DMS 273 (cell line): ENCODE data around the gene TNFRSF14.

Source experiments
- DNase-seq: peaks from one replicate; lab custom pipeline; 2025; ENCODE audit not compliant: unreplicated experiment; lab: John Stamatoyannopoulos, UW

The TNFRSF14 gene

DNA sequence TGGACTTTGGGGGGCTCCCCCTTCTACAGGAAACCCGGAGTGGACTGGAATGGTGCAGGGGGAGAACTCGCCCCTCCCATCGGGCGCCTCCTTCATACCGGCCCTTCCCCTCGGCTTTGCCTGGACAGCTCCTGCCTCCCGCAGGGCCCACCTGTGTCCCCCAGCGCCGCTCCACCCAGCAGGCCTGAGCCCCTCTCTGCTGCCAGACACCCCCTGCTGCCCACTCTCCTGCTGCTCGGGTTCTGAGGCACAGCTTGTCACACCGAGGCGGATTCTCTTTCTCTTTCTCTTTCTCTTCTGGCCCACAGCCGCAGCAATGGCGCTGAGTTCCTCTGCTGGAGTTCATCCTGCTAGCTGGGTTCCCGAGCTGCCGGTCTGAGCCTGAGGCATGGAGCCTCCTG is at the start of gene TNFRSF14:
TSS of gene TNFRSF14 (plus strand) at position 95 of the 401 bp plus-strand sequence. CDS start at position 389, 294 bp downstream.
- DNase-seq, result peak; percentile 59

DNA sequence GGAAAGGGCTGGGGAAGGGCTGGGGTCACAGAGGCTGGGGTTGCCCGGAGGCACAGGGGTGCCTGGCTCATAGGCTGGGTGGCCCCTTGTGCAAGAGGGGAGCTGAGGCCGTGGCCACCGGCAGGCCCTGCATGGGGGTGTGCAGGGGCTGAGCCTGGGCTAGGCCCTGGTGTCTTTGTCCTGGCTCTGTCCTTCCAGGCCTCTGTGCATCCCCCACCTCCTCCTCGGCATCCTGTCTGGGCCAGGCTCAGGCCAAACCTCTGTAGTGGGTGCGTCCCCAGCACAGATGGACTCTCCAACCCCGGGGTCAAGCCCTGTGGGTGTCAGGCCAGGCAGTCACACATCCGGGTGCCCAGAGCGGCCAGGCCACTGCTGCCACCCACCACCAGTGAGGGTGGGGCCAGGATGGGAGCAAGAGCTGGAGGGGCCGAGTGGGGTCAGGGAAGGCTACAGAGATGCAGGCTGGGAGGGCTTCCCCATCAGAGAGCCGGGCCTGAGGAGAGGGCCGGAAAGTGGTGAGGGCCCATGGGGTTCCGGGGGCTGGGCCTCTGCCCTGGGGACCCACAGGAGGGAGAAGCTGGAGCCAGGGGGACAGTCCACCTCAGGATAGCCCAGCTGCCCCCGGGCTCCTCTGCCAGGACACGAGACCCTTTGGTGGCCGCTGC is 49.1 kb upstream of the TNFRSF14 start:
- DNase-seq, result no peak

DNA sequence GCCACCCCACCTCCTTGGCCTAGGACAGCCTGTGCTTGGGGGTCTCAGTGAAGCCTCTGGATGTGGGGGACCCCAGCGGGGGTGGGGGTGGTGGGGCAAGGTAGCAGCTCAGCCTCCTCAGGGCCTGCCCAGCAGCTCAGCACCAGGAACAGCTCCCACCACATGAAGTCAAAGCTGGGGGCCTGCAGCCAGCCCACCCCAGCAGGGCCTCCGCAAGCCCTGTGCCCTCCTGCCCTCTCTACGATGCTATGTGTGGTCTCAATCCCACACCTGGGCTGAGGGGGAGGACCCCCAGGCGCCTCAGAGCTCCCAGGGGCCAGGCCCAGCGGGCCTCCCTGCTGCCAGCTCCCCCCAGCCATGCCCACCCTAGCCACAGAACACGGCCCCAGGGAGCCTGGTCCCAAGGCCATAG is 48.4 kb upstream of the TNFRSF14 start:
- no peak for DNase-seq

DNA sequence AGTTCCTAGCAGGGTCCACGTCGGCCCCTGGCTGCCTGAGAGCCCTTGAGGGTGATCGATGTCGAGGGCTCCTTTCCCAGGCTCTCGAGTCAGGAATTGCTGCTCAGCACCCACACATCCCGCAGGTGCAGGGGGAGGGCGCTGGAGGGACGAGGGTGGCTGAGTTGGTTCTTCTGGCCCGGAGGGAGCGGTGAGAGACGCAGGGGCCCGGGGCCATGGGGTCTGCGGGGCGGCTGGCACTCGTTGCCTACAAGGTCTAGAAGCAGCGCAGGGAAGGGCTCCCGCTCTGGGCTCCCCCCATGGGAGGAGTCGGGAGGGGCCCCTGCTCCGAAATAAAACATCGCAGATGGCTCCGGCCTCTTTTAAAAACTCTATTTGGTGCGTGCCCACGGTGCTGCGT is 48.0 kb upstream of the TNFRSF14 start:
- DNase-seq, result no peak

DNA sequence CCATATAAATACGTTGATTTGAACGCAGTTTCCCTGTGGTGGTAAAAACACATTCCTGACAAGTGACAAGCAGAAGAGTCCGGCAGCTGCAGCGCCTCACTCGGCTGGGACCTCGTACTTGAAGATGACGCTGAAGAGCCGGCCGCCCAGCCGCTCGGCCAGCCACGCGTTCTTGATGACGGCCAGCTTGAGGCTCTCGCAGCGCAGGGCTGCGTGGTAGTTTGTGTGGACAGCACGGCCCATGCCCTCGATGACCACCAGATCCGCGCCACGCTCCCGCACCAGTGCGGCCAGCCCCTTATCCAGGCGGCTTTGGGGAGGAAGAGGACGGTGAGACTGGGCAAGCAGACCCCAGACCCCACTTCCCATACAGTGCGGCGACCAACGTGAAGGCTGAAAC is 47.4 kb upstream of the TNFRSF14 start:
- no peak for DNase-seq

DNA sequence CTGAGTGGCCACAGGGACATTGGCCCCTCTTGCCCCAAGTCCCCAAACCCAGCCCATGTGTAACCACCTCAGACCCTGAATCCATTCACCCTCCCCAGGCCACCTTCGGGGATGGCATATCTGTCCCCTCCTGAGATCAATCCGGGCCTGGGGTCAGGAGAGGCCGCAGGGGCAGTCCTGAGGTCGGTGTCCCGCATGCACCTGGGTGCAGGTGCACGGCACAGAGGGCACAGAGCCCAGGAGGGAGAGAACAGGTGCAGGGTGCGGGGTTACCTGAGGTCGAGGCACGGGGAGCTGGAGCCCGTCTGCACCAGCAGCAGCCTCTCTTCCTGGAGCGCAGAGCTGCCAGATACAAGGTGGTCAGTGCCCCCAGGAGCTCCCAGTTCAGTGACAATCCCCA is 46.6 kb upstream of the TNFRSF14 start:
- no peak for DNase-seq

DNA sequence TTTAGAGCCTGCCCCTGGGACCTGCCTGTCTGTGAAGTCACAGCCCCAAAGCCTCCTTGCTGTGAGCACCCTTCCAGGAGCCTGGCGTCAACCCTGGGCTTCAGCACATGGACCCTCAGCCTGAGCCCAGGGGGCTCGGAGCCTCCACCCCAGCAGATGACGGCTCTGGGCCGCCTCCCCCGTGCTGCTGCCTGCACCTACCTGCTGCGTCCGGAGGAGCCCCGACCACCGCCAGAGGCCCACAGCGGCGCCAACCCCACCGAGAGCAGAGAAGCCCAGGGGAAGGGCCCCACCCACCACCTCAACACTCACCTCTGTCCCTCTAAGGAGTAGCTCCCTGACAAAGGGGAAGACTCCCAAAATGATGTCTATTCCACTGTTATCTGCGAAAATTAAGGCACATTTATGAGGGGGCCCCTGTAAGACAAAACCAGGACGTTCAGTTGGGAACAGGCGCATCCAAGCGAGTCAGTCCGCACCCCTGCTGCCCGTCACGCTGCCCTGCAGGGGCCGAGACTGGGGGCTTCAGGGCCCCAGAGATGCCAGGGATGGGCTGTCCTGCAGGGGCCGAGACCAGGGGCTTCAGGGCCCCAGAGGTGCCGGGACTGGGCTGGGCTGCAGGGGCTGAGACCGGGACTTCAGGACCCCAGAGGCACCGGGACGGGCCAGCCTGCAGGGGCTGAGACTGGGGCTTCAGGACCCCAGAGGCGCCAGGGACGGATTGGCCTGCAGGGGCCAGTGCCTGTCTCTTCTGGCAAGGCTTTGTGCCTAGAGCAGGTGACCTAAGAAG is 45.6 kb upstream of the TNFRSF14 start:
- no peak for DNase-seq

DNA sequence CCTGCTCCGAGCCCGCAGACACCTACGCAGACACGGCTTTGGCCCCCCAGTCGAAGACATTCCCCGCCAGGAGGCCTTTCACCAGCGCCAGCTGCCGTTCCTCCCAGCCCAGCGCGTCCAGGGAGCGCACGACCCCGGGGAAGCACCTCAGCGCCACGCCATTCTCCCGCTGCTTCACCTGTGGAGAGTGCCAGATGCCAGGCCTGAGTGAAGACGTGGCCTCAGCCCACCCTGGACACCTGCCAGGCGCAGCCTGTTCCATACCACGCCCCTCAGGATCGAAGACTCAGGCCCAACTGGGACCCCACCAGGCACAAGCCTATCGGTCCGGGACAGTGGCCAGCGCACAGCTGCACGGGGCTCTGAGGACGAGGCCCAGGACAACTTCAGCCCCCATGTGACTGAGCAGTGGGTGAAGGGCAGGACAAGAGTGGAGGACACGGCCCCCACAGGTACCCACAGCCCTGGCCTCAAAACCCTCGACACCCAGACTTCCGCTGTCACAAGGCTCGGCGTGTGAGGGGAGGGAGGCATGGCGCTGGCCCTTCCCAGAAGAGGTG is 43.2 kb upstream of the TNFRSF14 start:
- DNase-seq, result no peak

DNA sequence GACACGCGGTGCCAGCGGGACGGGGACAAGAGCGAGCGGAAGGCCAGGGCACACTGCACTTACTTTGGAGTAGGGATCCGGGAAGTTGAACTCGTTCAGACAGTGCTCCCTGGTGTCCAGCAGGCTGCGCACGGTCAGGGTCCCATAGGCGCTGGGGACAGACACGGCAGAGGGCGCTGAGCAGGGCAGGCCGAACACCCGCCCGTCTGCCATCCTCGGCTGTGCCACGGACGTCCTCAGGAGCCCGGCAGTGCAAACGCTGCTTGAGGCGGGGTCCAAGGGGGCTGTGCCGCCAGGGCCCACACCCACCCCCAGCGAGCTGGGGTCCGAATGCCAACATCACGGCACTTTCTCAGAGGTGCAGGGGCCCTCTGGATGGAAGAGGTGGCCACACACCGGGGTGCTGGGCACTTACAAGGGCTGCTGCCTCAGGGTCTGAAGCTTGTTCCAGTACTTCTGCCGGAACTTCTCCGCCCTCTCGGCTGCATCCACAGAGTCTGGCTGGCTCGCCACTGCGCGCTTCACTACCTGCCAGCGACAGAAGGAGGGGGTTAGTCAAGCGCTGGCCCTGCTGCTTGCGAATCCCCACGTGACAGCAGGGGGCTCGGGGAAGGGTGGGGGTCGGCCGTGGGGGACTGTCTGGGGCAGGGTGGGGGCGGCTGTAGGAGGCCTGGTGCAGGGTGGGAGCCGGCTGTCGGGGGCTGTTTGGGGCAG is 42.1 kb upstream of the TNFRSF14 start:
- DNase-seq, result no peak

DNA sequence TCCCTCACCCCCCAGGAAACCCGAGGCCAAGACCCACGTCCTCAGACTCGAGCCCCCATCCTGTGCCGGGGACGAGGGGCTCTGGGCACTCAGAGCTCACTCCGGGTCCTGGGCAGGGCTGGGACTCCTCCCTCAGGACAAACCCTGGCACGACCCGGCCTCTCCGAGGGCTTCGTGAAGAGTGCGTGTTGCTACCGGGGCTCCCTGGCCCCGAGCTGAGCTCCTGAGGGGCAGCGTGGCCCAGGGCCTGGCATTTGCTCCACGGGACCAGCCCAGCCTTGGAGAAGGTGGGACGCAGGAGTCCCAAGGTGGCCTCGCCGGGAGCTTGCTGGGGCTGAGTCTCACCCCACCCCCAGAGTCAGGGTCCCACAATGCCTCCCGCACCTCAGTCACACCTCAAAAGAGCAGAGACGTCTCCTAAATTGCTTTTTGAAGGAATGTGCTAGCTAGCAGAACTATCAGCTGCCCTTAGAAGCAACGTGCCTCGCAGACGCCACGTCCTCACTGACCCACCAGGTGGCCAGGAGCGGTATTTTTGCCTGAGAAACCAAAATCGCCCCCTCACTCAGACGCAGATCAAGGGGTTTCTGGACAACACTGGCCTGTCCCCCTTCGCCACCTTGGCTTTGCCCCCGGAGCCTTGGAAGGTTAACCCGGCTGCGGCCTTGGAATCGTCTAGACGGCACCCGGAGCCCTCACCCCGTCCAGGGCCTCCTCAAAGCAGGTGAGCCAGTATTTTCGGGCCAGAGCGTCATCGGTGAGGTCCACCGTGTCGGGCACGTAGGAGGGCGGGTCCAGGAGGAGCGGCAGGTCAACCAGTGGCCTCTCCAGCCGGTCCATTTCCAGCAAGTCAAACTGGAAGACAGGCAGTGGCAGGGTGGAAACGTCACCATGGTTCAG is 41.1 kb upstream of the TNFRSF14 start:
- DNase-seq, result no peak

DNA sequence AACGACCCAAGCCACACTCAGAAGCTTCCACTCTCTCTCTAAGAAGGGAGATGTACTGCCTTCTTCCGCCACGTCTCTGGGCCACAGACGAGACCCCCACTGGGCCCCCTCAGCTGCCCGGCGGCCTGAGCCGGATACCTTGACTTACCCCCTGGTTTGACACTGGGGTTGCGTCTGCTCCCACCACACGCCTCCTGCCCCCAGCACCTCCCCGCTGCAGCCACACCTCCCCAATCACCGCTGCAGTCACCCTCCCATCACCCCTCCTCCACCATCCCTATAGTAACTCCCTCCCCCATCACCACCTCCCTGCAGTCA is 40.4 kb upstream of the TNFRSF14 start:
- no peak for DNase-seq

DNA sequence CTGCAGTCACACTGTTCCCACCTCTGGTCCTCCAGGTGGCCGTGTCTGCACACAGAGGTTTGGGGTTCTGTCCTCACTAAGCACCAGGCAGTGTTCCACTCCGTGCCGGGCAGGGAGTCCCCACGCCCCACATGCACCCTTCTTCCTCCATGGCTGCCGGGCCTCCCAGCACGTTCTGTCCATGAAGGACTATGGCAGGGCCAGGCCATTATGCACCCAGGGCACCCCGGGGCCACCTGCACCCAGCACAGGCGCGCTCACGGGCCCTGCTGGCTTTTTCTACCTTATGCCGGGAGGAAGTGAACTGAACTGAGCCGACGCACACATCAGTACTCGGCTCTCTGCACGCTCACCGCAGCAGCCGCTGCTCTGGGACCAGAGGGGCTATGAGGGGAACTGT is 40.0 kb upstream of the TNFRSF14 start:
- no peak for DNase-seq

DNA sequence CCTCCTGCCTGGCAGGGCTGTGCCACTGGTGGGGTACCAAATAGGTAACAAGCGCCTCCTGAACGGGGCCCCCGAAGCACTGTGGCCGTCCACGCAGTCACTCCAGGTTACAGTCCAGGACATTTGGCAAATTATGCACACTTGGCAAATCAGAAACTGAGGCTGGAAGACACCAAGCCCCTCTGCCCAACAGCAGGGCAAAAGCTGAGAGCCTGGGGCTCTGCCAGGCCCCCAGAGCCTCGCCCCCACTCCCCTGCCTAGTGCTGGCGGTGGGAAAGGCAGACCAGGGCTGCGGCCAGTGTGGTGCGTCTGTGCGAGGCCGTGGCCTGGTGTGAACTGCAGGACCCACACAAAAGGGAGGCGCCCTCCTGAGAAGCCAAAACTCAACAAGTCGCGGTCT is 39.2 kb upstream of the TNFRSF14 start:
- no peak for DNase-seq

DNA sequence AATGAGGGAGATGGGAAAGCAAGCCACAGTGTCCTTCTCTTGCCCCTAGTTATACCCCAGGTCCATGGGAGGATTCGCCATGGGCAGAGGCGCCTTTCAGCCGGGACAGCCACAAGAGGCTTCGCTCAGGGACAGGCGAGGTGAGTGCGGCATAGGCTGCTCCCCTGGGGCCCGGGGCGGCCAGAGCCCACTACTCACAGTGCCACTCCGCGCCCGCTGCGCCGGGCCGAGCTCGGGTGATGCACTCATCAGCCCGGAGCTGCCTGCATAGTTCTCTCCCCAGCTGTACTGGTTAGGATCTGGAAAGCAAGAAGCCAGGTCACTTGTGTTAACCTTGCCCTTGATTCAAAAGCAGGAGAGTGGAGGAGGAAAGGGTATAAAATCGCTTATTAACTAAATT is 38.2 kb upstream of the TNFRSF14 start:
- no peak for DNase-seq

DNA sequence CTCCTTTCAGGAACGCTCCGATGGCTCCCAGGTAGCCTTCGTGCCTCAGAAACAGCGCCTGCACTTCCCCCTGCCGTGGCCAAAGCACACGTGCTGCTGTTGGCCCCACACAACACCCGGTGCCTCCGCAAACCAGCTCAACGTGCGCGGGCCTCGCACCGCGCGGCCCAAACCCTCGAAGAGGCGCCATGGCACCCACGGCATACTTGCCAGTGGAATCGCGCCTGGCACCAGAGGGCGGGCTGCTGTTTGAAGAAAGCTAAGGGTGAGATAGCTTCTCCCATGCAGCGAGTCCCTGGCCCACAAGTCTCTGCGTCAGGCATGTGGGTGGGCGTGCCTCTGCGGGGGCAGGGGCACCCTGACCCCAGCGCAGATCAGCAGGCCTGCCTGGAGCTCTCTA is 37.6 kb upstream of the TNFRSF14 start:
- no peak for DNase-seq

DNA sequence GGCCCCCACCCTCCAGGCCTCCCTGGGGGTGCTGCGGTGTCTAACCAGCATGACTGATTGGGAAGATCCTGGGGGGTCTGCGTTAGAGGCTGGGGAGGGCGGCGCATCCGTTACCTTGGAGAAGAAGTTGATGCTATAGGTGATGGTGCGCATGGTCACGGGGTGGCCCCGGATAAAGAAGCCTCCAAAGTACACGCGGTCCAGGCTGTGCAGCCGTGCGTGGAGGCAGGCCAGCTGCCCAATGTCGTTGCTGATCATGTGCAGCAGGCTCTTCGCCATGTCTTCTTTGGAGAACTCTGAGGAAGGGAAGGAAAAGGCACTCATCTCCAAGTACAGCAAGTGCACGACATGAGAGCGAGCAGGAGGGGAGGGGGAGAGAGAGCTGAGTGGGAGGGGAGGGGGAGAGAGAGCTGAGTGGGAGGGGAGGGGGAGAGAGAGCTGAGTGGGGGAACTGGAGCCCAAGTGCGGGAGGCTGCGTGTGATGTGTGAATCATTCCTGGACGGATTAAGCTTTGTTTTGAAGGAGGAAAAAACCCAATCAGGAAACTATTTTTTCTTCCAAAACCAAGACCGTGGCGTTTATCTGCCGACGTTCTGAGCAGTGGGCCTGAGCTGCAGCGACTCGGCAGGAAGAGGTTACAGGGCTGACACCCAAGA is 37.0 kb upstream of the TNFRSF14 start:
- DNase-seq, result no peak

DNA sequence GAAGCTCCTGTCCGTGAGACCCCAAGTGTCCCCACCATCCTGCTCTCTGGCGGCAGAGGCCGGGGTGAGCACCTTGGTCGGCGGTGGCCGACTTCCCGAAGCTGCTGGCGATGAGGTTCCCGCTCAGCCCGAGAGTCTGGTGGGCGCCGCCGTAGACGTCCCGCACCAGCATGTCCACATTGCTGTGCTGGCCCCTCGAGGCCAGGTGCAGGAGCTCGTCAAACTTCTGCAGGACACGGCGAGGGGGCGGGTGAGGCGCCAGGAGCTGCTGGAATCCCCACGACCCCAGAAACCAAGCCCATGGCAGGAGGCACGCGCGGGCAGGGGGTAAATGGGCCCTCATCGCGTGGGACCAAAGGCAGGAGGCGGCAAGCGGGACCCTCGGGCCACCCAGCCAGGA is 36.4 kb upstream of the TNFRSF14 start:
- no peak for DNase-seq

DNA sequence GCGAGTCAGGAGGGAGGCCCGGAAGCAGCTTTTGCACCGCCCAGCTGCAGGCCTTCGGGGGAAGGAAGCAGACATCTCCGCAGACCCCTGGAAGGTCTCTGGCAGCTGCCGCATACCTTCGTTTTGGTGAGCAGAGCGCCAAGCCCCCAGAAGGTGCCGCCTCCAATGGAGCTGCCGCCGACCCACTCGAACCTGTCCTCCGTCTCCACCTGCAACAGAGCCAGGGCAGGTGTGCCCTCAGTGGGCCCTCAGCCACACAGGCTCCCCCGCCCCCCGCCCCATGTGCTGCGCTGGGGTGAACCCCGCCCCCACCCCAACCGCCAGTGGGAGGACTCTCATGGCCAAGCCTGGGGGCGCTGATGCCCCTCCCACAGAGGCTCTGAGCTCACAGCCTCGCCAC is 36.0 kb upstream of the TNFRSF14 start:
- no peak for DNase-seq

DNA sequence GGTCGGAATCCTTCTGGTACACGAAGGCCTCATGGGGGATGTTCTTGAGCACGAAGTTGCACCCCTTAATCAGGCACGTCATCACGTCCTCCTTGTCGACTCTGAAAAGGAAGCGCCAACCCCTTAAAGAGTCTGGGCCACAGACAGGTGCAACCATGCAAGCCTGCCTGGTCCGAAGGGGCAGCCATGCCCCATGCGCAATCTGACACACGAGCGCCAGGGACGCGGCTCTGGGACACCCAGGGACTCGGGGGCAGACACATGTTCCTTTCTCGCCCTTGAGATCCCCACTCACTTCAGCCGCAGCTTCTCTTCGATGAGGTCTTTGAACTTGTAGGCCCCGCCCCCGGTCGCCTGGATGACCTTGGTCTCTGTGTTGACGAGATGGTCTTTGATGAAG is 35.4 kb upstream of the TNFRSF14 start:
- DNase-seq, result no peak

DNA sequence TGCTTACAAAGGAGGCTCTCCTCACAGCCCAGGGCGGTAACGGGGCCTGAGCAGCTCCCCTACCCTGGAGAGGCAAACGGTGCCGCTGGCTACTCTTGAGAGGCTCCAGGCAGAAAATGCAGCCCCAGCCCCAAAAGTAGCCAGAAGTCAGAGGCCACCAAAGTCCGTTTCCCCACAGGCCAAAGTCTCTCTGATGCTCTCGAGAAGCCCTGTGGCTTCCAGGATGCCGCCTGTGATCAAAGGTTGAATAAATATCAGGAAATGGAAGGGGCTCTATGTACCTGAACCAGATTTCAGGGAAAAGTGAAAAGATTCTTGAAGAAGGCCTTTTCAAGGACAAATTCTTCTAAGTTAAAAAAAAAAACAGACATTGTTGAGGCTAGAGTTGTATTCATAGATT is 33.9 kb upstream of the TNFRSF14 start:
- no peak for DNase-seq
